IMR-90 (cell line): ENCODE data around the gene CTRB2.
A peak's percentile ranks its signal among the peaks of the same experiment; 100 is the strongest.

Source experiments
- BHLHE40 ChIP-seq: fragments of 150-350 bp; IDR thresholded peaks from 2 replicates; pipeline ENCODE4 v1.6.1; 2016; ENCODE audit warnings: mild to moderate bottlenecking, low read depth, low read length
- CEBPB ChIP-seq: IDR thresholded peaks from 2 replicates; pipeline ENCODE4 v1.6.1; 2012; ENCODE audit warnings: low read depth, low read length, improper control_type of control experiment
- CHD1 ChIP-seq: IDR thresholded peaks from 2 replicates; pipeline ENCODE4 v1.6.1; 2012; ENCODE audit warnings: low read depth, low read length, improper control_type of control experiment
- CTCF ChIP-seq: conservative IDR thresholded peaks from 2 replicates; pipeline ENCODE4 v1.5.1; 2012; ENCODE audit warnings: mild to moderate bottlenecking, low read depth, low read length, improper control_type of control experiment
- MAFK ChIP-seq: IDR thresholded peaks from 2 replicates; pipeline ENCODE4 v1.6.1; 2012; ENCODE audit warnings: low read depth, low read length, improper control_type of control experiment
- MXI1 ChIP-seq: IDR thresholded peaks from 2 replicates; pipeline ENCODE4 v1.6.1; 2012; ENCODE audit warnings: low read depth, mild to moderate bottlenecking, low read length, moderate library complexity, borderline replicate concordance
- POLR2A ChIP-seq: IDR thresholded peaks from 2 replicates; pipeline ENCODE4 v1.6.1; 2012; ENCODE audit warnings: mild to moderate bottlenecking, low read depth, low read length
- RAD21 ChIP-seq: IDR thresholded peaks from 2 replicates; pipeline ENCODE4 v1.6.1; 2012; ENCODE audit warnings: low read length, improper control_type of control experiment
- RCOR1 ChIP-seq: IDR thresholded peaks from 2 replicates; pipeline ENCODE4 v1.6.1; 2012; ENCODE audit warnings: mild to moderate bottlenecking, low read length, improper control_type of control experiment; ENCODE audit not compliant: insufficient replicate concordance
- RFX5 ChIP-seq: IDR thresholded peaks from 2 replicates; pipeline ENCODE4 v1.8.0; 2012; ENCODE audit warnings: low read depth, mild to moderate bottlenecking, low read length, moderate library complexity
- SMC3 ChIP-seq: fragments of 150-350 bp; IDR thresholded peaks from 2 replicates; pipeline ENCODE4 v1.6.1; 2016; ENCODE audit warnings: low read depth, mild to moderate bottlenecking, antibody characterized with exemption, low read length, moderate library complexity

- TF ChIP-seq POLR2A (no peak; the same call in 1 of the 2 replicates), SMC3 (no peak), RCOR1 (no peak), CHD1 (no peak), CTCF (0 out of 2 replicates have a peak, but pooled peaks have one; percentile 8), MAFK (no peak), RFX5 (no peak), CEBPB (no peak), BHLHE40 (no peak), RAD21 (no peak), MXI1 (no peak)
Observed at GRCh38 chr16:75244225-75244809, 37.4 kb upstream of the CTRB2 start.
